HG03442 (cell line): ENCODE measurements around the gene CKAP4.

ENCODE experiments used
- ATAC-seq: cut with Tn5 transposase; IDR thresholded peaks from one replicate; pipeline ENCODE4 v1.9.1; 2021; ENCODE audit warnings: mild to moderate bottlenecking, moderate library complexity; ENCODE audit not compliant: unreplicated experiment

Gene CKAP4

GRCh38 chr12:106243620-106244019 lies 4.2 kb downstream of the CKAP4 start:
- no peak for ATAC-seq

DNA sequence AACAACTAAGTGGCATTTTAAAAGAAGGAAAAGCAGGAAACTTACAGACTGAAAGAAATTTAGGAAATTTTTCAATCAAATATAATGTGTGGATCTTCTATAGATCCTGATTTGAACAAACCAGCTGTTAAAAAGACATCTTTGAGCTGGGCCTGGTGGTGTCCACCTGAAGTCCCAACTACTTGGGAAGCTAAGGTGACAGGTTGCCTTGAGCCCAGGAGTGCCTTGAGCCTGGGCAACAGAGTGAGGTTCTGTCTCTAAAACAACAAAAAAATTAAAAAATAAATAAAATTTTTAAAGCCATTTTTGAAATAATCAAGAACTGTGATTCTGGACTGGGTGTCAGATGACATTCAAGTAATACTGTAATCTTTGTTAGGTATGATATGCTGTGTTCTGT lies 7.0 kb downstream of the CKAP4 start:
- no peak for ATAC-seq

- no peak for ATAC-seq
Measured at GRCh38 chr12:106239951-106240335, 7.9 kb downstream of the CKAP4 start.

DNA sequence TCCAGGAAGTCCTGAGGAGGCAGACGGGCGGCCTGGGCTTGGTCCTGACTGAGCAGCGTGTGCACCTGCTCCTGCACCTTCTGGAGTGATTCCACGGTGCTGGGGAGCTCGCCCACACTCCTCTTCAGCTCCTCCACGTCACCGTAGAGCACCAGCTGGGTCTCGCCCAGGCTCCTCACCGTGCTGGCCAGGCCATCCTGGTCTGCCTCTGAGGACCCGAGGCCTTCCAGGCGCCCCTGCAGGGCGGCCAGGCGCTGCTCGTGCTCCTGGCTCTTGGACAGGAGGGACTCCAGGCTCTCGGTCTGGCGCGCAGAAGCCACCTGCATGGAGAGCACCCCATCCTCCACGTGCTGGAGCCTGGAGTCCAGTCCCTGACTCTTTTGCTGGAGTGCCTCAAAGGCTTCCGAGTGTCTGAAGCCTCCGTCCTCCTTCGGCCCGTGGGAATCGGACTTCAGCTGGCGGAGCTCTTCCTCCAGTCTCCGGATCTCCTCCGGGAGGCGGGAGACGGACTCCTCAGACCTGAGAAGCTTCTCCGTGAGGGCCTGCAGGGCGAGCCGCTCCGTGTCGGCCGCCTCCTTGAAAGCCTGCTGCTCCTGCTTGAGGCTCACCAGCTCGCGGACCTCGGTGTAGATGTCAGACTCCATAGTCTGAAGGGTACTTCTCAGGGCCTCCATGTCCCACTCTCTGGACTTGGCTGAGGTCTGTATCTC lies 8.4 kb downstream of the CKAP4 start:
- ATAC-seq = no peak

DNA sequence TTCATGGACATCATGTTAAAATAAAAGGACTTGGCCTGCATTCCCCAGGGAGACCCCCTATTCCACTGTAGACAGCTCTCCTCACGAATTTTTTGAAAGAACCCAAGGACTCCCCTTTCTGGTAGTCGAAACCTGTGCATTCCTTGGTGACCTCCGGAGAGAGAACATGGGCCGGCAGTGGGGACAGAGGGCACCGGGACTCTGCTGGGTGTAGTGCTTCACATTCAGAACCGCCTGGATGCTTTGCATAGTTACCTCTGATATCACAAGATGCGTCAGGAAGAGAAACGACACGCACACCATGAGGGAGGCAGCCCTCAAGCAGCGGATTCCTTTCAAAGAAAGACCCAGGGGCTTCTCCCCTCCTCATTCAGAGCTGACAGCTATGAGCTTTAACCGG lies 9.7 kb downstream of the CKAP4 start:
- no peak for ATAC-seq

DNA sequence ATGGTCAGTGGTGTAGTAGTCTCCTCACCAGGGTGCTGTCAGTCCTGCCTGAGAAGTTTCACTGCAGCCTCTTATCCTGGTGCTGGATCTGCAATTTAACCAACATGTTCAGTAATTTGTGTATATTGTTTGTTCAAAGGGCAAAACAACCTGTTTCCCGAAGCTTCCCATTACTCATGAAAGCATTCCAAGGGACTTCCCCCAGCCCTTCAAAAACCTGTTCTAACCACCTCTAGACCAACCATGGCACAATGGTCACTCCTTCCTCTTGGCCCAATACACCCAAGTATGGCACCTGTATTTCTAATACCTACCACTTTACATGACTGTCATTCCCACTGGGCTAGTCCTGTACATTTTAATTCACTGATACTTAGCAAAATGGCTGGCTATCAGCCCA lies 12.1 kb downstream of the CKAP4 start:
- ATAC-seq = no peak

GRCh38 chr12:106234449-106234848 lies 13.4 kb downstream of the CKAP4 start:
- no peak for ATAC-seq

DNA sequence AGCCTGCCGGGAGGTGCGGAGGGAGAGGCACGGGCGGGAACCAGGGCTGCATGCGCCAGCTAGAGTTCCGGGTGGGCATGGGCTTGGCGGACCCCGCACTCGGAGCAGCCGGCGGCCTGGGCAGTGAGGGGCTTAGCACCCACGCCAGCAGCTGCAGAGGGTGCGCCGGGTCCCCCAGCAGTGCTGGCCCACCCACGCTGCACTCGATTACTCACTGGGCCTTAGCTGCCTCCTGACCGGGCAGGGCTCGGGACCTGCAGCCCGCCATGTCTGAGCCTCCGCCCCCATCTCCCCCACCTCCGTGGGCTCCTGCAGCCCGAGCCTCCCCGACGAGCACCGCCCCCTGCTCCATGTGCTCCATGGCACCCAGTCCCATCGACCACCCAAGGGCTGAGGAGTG lies 14.8 kb downstream of the CKAP4 start:
- no peak for ATAC-seq

- ATAC-seq = no peak
Measured at GRCh38 chr12:106229036-106229591, 18.7 kb downstream of the CKAP4 start.

DNA sequence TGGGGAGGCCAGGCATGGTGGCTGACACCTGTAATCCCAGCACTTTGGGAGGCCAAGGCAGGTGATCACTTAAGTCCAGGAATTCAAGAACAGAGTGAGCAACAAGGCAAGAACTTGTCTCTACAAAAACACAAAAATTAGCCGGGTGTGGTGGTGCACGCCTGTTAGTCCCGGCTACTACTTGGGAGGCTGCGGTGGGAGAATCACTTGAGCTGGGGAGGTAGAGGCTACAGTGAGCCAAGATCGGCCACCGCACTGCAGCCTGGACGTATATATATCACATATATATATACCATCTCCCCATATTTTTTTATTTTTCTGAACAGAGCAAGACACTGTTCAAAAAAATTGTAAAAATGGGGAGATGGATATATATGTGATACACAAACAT lies 19.5 kb downstream of the CKAP4 start:
- no peak for ATAC-seq

DNA sequence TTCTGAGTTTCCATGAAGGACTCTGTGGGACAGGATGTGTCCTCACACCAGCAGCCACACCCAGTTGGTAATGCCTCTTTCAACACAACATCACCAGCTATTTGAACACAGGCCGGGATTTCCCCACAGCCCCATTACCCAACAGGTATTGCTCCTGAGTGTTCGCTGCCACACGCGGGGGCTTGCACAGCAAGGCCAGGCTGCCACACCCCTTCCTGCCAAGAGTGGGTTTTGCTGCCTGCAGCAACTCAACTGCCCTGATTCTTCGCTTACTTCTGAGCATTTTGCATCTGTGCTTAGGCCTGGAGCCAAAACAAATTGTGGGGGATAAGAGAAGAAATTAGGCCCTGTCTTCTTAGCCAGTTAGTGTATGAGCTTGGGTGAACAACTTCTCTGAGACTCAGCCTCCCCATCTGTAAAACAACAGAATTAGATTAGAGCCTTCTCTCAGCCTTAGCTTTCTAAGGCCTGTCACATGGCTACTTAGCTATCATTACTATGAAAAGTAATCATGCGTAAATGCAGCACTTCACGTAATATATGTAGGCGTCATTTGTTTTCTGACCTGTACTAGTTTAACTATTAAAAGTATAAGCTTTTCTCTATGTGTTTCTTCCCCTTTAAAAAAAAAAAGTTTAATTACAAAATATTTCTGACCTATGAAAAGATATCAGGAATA lies 20.0 kb downstream of the CKAP4 start:
- ATAC-seq = no peak

- no peak for ATAC-seq
Measured at GRCh38 chr12:106226884-106227640, 20.8 kb downstream of the CKAP4 start.

DNA sequence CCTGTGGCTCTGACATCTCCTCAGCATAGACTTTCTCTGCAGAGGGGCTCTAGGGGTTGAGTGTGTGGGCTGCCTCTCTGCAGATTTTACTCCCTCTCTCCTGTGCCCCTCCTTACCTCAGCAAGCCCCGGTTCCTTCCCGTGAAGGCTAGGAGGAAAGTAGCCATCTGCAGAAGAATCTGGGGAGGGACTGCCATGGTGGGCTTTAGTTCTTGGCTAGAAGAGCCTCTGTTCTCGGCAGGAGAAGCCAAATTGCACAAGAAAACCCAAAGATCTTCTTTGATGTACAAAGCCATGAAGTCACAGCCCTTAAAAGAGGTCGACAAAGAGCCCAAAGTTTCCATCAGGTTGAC lies 23.5 kb downstream of the CKAP4 start:
- no peak for ATAC-seq

DNA sequence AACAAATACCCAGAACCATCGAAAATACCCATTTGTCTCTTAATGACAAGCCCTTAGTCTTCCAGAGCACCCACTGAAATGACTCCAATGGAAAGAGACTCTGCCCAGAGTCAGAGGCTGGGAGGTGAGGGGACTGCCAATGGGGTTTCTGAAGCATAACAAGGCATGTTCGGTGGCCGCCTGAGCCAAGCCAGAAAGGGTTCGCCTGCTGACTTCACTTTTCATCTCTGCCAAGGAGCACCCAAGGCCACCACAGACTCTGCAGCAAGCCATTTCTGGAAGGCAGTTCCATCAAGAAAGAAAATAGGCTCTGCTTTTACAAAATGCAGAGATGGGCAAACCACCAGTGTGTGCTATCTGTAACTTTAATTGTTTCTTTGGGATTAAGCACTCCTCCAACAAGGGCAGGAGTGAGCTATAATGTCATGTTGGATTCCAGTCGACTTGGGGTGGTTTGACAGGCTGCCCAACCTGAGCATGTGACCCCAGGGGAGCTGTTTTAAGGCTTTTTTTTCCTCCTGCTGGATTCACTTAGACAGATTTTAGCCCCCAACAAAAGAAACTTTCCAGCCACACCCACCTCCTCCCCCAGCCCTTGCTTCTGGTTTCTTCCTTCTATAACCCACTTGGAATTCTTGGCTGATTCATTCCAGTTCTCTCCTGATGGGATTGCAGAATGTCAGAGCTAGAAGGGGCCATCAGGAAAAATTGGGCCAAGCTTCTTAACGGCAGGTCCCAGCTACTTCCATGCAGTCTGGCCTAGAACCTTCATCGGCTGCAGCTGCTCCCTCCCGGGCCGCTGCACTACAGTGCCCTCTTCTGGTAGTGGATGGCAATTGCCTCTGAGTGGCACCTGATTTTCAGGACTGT lies 24.1 kb downstream of the CKAP4 start:
- ATAC-seq = peak; percentile 74

- no peak for ATAC-seq
Measured at GRCh38 chr12:106220536-106220935, 27.3 kb downstream of the CKAP4 start.

- no peak for ATAC-seq
Measured at GRCh38 chr12:106219043-106219442, 28.8 kb downstream of the CKAP4 start.

DNA sequence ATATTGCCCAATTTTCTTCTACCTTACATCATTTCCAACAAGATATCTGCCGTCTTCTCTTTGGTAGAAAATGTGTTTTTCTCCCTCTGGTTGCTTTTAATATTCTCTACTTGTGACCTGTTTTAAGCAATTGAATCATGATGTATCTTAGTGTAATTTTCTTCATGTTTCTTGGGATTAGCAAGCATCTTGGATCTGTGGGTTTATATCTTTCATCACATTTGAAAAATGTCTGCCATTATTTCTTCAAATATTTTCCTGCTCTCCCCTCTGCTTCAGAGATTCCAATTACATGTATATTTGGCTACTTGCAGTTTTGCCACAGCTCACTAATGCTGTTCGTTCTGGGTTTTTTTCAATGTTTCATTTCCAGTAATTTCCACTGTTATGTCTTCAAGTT lies 30.1 kb downstream of the CKAP4 start:
- ATAC-seq = no peak

GRCh38 chr12:106214571-106214970 lies 33.2 kb downstream of the CKAP4 start:
- no peak for ATAC-seq

DNA sequence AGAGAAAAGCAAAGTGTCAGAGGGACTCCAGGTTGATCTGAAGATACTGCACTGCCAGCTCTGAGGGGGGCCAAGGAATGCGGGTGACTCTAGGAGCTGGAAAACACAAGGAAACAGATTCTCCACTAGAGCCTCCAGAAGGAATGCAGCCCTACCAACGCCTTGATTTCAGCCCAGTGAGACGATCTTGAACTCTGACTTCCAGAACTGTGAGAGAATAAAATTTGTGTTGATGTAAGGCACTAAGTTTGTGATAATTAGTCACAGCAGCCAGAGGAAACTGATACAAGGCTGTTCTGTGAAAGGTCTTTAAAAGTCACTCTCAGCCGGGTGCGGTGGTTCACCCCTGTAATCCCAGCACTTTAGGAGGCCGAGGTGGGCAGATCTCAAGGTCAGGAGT lies 34.2 kb downstream of the CKAP4 start:
- ATAC-seq = no peak

- ATAC-seq = no peak
Measured at GRCh38 chr12:106211973-106212372, 35.8 kb downstream of the CKAP4 start.
